OCI-M2 (cell line): Measurements from ENCODE around the gene RARG.
"Not testable (repeated sequence)": the region's sequence is repeated elsewhere in the genome, so short reads cannot be mapped to it uniquely, and the experiment has no call there.

ENCODE experiments used
- DNase-seq: peaks from one replicate; lab custom pipeline; 2025; ENCODE audit not compliant: unreplicated experiment; lab: John Stamatoyannopoulos, UW

RARG gene

GRCh38 chr12:53211476-53212381 is 20.3 kb downstream of the RARG start:
- no peak for DNase-seq

GRCh38 chr12:53210843-53211242 is 21.2 kb downstream of the RARG start:
- DNase-seq = no peak

- DNase-seq = no peak
Observed at GRCh38 chr12:53208877-53209463, 23.0 kb downstream of the RARG start.

GRCh38 chr12:53208435-53208834 is 23.6 kb downstream of the RARG start:
- DNase-seq = no peak

GRCh38 chr12:53207042-53207441 is 25.0 kb downstream of the RARG start, which contains the start of gene ITGB7:
ITGB7 (minus strand) TSS chr12:53207251; CDS start chr12:53200443, 6,808 bp downstream.
- no peak for DNase-seq

GRCh38 chr12:53205747-53206419 is 26.1 kb downstream of the RARG start:
- no peak for DNase-seq

GRCh38 chr12:53204351-53204750 is 27.7 kb downstream of the RARG start:
- DNase-seq = no peak

- not testable (repeated sequence) for DNase-seq
Observed at GRCh38 chr12:53202316-53202715, 29.7 kb downstream of the RARG start.

GRCh38 chr12:53201639-53202038 is 30.4 kb downstream of the RARG start:
- DNase-seq = no peak

- DNase-seq = no peak
Observed at GRCh38 chr12:53201177-53201541, 30.9 kb downstream of the RARG start.

GRCh38 chr12:53200458-53201176 is 31.4 kb downstream of the RARG start:
- no peak for DNase-seq

- no peak for DNase-seq
Observed at GRCh38 chr12:53200107-53200457, 31.9 kb downstream of the RARG start.

GRCh38 chr12:53199700-53200099 is 32.3 kb downstream of the RARG start:
- DNase-seq = no peak

GRCh38 chr12:53198486-53199110 is 33.4 kb downstream of the RARG start:
- DNase-seq = no peak

- DNase-seq = no peak
Observed at GRCh38 chr12:53197011-53197640, 34.9 kb downstream of the RARG start.

GRCh38 chr12:53196486-53196885 is 35.5 kb downstream of the RARG start:
- no peak for DNase-seq

- no peak for DNase-seq
Observed at GRCh38 chr12:53195516-53196420, 36.2 kb downstream of the RARG start.

GRCh38 chr12:53194973-53195372 is 37.0 kb downstream of the RARG start:
- DNase-seq = no peak

GRCh38 chr12:53193985-53194716 is 37.9 kb downstream of the RARG start:
- DNase-seq = no peak
